ENCODE measurements around the gene PPP1R13B.

- TF ChIP-seq, protein P1, sequence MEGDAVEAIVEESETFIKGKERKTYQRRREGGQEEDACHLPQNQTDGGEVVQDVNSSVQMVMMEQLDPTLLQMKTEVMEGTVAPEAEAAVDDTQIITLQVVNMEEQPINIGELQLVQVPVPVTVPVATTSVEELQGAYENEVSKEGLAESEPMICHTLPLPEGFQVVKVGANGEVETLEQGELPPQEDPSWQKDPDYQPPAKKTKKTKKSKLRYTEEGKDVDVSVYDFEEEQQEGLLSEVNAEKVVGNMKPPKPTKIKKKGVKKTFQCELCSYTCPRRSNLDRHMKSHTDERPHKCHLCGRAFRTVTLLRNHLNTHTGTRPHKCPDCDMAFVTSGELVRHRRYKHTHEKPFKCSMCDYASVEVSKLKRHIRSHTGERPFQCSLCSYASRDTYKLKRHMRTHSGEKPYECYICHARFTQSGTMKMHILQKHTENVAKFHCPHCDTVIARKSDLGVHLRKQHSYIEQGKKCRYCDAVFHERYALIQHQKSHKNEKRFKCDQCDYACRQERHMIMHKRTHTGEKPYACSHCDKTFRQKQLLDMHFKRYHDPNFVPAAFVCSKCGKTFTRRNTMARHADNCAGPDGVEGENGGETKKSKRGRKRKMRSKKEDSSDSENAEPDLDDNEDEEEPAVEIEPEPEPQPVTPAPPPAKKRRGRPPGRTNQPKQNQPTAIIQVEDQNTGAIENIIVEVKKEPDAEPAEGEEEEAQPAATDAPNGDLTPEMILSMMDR (IDR thresholded peaks at IDR 0.05; ENCODE audit: insufficient read depth, low read length) = no peak
- no peak for TF ChIP-seq REST (IDR thresholded peaks at IDR 0.05; ENCODE audit: insufficient replicate concordance, low read depth)
Measured at GRCh38 chr14:103830511-103831270, 16.7 kb downstream of the PPP1R13B start.
